ENCODE data around the gene EIF4A2. TPM values are rescaled to one million over a fixed set of nuclear protein-coding genes. Genes with fewer than 3 reads are reported as not detected.
A peak's percentile ranks its signal among the peaks of the same experiment; 100 is the strongest.

EIF4A2 gene
- total and polyA plus RNA-seq, 2 of the 13 experiments (the other 11 are each of a cell fraction or from before 2014, with no cell fraction given), result 480 to 596 TPM

GRCh38 chr3:186806089-186807055 lies 23.0 kb downstream of the EIF4A2 start, which contains the start of gene RFC4 (continued):
- TF ChIP-seq ZNF44 (CRISPR knock-in tag; IDR thresholded peaks at IDR 0.05) (no peak), TFE3 (CRISPR knock-in tag; IDR thresholded peaks at IDR 0.05) (peak; percentile 63; the same call in 1 of the 2 replicates), SOX6 (IDR thresholded peaks at IDR 0.05) (no peak), SOX6 (CRISPR knock-in tag; IDR thresholded peaks at IDR 0.05) (peak; percentile 77), NFATC3 (CRISPR knock-in tag; IDR thresholded peaks at IDR 0.05) (no peak), ZNF496 (CRISPR knock-in tag; IDR thresholded peaks at IDR 0.05; ENCODE audit: insufficient replicate concordance) (no peak), ZNF30 (CRISPR knock-in tag; IDR thresholded peaks at IDR 0.05) (0 out of 2 replicates have a peak, but pooled peaks have one; percentile 74), ADNP (CRISPR knock-in tag; IDR thresholded peaks at IDR 0.05) (no peak), ZNF124 (CRISPR knock-in tag; IDR thresholded peaks at IDR 0.05) (no peak), ZNF350 (CRISPR knock-in tag; IDR thresholded peaks at IDR 0.05; ENCODE audit: borderline replicate concordance, low read depth) (peak; percentile 93), HOXD1 (CRISPR knock-in tag; IDR thresholded peaks at IDR 0.05) (no peak), HMG20B (CRISPR knock-in tag; conservative IDR thresholded peaks at IDR 0.05) (0 out of 2 replicates have a peak, but pooled peaks have one; percentile 8), ZNF12 (CRISPR knock-in tag; IDR thresholded peaks at IDR 0.05) (no peak), MIER3 (CRISPR knock-in tag; IDR thresholded peaks at IDR 0.05; ENCODE audit: borderline replicate concordance) (no peak; the same call in 1 of the 2 replicates), ZNF644 (CRISPR knock-in tag; IDR thresholded peaks at IDR 0.05; ENCODE audit: low read depth) (no peak), SP140L (CRISPR knock-in tag; IDR thresholded peaks at IDR 0.05; ENCODE audit: borderline replicate concordance) (peak; percentile 30; the same call in 1 of the 2 replicates), MYC (CRISPR knock-in tag; IDR thresholded peaks at IDR 0.05; ENCODE audit: borderline replicate concordance) (peak; percentile 89), ZNF263 (CRISPR knock-in tag; IDR thresholded peaks at IDR 0.05) (peak; percentile 24; the same call in 1 of the 2 replicates), KLF12 (CRISPR knock-in tag; IDR thresholded peaks at IDR 0.05; ENCODE audit: borderline replicate concordance) (no peak; the same call in 1 of the 2 replicates), ZNF512 (CRISPR knock-in tag; IDR thresholded peaks at IDR 0.05) (no peak), ZFP37 (CRISPR knock-in tag; IDR thresholded peaks at IDR 0.05; ENCODE audit: borderline replicate concordance) (0 out of 2 replicates have a peak, but pooled peaks have one; percentile 10), FOSL1 (CRISPR knock-in tag; IDR thresholded peaks at IDR 0.05; ENCODE audit: borderline replicate concordance) (no peak), NR2F6 (IDR thresholded peaks at IDR 0.05) (no peak), NR2F6 (CRISPR knock-in tag; IDR thresholded peaks at IDR 0.05) (no peak), AGO2 (optimal IDR thresholded peaks at IDR 0.05; ENCODE audit: low read depth, low read length) (peak; percentile 86), NR2F2 (IDR thresholded peaks at IDR 0.05; ENCODE audit: borderline replicate concordance, low read depth) (no peak), ZNF850 (CRISPR knock-in tag; conservative IDR thresholded peaks at IDR 0.05) (no peak)
- TF ChIP-seq, protein P1, sequence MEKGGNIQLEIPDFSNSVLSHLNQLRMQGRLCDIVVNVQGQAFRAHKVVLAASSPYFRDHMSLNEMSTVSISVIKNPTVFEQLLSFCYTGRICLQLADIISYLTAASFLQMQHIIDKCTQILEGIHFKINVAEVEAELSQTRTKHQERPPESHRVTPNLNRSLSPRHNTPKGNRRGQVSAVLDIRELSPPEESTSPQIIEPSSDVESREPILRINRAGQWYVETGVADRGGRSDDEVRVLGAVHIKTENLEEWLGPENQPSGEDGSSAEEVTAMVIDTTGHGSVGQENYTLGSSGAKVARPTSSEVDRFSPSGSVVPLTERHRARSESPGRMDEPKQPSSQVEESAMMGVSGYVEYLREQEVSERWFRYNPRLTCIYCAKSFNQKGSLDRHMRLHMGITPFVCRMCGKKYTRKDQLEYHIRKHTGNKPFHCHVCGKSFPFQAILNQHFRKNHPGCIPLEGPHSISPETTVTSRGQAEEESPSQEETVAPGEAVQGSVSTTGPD (CRISPR knock-in tag; IDR thresholded peaks at IDR 0.05), result no peak
